Nephron progenitor cell (in vitro differentiated cells): ENCODE data around the gene MOSPD3.

Experiments used
- DNase-seq: peaks from one replicate; pipeline ENCODE4 v3.0.0; 2021
- H3K27ac Mint-ChIP-seq: 2 replicates; pipeline ENCODE4 v1.8.0; 2021; ENCODE audit warnings: mild to moderate bottlenecking, moderate library complexity, mixed read lengths
- H3K27me3 Mint-ChIP-seq: 2 replicates; pipeline ENCODE4 v1.8.0; 2021; ENCODE audit warnings: mild to moderate bottlenecking, low read depth, mixed read lengths; ENCODE audit not compliant: poor library complexity
- H3K36me3 Mint-ChIP-seq: 2 replicates; pipeline ENCODE4 v1.8.0; 2021; ENCODE audit warnings: low read depth, mixed read lengths
- H3K4me1 Mint-ChIP-seq: 2 replicates; pipeline ENCODE4 v1.8.0; 2021; ENCODE audit warnings: mixed read lengths
- H3K4me3 Mint-ChIP-seq: 2 replicates; pipeline ENCODE4 v1.8.0; 2021; ENCODE audit warnings: mild to moderate bottlenecking, moderate library complexity, mixed read lengths
- H3K9me3 Mint-ChIP-seq: 2 replicates; pipeline ENCODE4 v1.8.0; 2021; ENCODE audit warnings: mild to moderate bottlenecking, moderate library complexity, mixed read lengths
- TF ChIP-seq, protein P1 (sequence below): fragments of 200-600 bp; sonication (generic); IDR thresholded peaks from 2 replicates; pipeline ENCODE4 v1.5.0; 2021; ENCODE audit warnings: antibody characterized with exemption

The MOSPD3 gene

DNA sequence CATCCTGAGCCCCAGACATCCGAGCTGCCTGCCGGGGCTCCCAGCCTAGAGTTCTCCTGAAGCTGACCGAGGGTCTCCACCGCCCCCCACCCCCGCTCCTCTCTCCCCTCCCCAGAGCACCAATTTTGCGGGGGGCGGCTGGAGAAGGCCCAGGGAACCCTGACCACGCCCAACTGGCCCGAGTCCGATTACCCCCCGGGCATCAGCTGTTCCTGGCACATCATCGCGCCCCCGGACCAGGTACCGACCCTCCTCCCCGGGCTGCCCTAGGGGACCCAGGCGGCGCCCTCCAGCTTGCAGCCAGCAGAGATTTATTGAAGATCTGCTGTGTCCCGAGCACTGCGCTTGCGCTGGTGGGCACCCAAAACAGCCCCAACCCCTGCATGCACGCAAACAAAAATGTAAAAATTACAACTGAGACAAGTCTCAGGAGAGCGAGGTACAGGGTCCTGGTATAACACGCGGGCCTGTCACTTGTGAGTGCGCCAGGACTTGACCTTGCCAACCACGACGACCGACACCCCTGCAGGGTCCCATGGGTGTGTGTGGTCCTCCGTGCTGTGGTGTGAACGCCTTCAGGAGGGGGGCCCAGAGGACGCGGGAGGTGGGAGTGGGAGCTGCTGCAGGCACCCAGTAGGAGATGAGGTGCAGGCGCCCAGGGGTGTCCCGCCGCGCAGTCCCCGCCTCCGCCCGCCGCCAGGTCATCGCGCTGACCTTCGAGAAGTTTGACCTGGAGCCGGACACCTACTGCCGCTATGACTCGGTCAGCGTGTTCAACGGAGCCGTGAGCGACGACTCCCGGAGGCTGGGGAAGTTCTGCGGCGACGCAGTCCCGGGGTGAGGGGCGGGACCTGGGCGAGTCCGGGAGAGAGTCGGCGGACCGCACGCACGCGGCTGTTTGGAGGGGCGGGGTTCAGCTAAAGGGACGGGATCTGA is 7.1 kb upstream of the MOSPD3 start:
- peak; percentile 70 for DNase-seq
- H3K27me3 Mint-ChIP-seq, result peaks cover 30% of the 10 kb centered on the region
- no peaks in the 10 kb centered on the region for H3K9me3 Mint-ChIP-seq
- peaks cover 36% of the 10 kb centered on the region for H3K36me3 Mint-ChIP-seq
- peaks cover 57% of the 10 kb centered on the region for H3K4me1 Mint-ChIP-seq
- TF ChIP-seq, protein P1, sequence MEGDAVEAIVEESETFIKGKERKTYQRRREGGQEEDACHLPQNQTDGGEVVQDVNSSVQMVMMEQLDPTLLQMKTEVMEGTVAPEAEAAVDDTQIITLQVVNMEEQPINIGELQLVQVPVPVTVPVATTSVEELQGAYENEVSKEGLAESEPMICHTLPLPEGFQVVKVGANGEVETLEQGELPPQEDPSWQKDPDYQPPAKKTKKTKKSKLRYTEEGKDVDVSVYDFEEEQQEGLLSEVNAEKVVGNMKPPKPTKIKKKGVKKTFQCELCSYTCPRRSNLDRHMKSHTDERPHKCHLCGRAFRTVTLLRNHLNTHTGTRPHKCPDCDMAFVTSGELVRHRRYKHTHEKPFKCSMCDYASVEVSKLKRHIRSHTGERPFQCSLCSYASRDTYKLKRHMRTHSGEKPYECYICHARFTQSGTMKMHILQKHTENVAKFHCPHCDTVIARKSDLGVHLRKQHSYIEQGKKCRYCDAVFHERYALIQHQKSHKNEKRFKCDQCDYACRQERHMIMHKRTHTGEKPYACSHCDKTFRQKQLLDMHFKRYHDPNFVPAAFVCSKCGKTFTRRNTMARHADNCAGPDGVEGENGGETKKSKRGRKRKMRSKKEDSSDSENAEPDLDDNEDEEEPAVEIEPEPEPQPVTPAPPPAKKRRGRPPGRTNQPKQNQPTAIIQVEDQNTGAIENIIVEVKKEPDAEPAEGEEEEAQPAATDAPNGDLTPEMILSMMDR, result no peak
- H3K4me3 Mint-ChIP-seq, result peak overlapping the region; percentile 77
- H3K27ac Mint-ChIP-seq, result no peak overlapping the region

DNA sequence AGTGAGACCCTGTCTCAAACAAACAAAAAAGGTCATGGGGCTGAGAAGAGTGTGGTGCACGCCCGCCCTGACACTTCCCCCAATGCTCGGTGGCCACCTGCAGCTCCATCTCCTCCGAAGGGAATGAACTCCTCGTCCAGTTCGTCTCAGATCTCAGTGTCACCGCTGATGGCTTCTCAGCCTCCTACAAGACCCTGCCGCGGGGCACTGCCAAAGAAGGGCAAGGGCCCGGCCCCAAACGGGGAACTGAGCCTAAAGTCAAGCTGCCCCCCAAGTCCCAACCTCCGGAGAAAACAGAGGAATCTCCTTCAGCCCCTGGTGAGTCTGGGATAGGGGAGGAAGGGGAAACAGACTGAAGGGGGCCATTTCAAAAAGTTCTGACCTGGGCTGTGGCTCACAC is 6.0 kb upstream of the MOSPD3 start:
- Mint-ChIP-seq H3K36me3 (peaks cover 36% of the 10 kb centered on the region), H3K4me1 (peaks cover 57% of the 10 kb centered on the region), H3K4me3 (no peak overlapping the region), H3K27ac (no peak overlapping the region), H3K27me3 (peaks cover 32% of the 10 kb centered on the region), H3K9me3 (no peaks in the 10 kb centered on the region)
- no peak for DNase-seq
- TF ChIP-seq, protein P1, result no peak

DNA sequence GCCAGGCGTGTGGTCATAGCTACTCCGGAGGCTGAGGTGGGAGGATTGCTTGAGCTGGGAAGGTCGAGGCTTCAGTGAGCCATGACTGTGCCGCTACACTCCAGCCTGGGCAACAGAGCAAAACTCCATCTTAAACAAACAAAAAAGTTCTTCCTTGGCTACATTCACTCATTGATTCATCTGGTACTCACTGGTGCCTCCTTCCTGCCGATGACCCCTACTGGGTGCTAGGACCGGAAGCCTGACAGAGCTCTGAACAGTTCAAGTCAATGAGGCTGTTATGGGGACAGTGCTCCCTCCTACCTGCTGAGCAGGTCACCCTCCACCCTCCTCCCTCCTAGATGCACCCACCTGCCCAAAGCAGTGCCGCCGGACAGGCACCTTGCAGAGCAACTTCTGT is 5.2 kb upstream of the MOSPD3 start:
- Mint-ChIP-seq H3K27me3 (peaks cover 35% of the 10 kb centered on the region), H3K27ac (no peak overlapping the region), H3K36me3 (peaks cover 36% of the 10 kb centered on the region), H3K4me3 (peak overlapping the region; percentile 20), H3K9me3 (no peaks in the 10 kb centered on the region), H3K4me1 (peaks cover 49% of the 10 kb centered on the region)
- TF ChIP-seq, protein P1, result no peak
- DNase-seq, result no peak

GRCh38 chr7:100609958-100610357 is 2.4 kb upstream of the MOSPD3 start:
- Mint-ChIP-seq H3K27ac (no peak overlapping the region), H3K36me3 (peaks cover 41% of the 10 kb centered on the region), H3K4me1 (peaks cover 31% of the 10 kb centered on the region), H3K9me3 (no peaks in the 10 kb centered on the region), H3K4me3 (no peak overlapping the region), H3K27me3 (peaks cover 32% of the 10 kb centered on the region)
- TF ChIP-seq, protein P1, result no peak
- no peak for DNase-seq

DNA sequence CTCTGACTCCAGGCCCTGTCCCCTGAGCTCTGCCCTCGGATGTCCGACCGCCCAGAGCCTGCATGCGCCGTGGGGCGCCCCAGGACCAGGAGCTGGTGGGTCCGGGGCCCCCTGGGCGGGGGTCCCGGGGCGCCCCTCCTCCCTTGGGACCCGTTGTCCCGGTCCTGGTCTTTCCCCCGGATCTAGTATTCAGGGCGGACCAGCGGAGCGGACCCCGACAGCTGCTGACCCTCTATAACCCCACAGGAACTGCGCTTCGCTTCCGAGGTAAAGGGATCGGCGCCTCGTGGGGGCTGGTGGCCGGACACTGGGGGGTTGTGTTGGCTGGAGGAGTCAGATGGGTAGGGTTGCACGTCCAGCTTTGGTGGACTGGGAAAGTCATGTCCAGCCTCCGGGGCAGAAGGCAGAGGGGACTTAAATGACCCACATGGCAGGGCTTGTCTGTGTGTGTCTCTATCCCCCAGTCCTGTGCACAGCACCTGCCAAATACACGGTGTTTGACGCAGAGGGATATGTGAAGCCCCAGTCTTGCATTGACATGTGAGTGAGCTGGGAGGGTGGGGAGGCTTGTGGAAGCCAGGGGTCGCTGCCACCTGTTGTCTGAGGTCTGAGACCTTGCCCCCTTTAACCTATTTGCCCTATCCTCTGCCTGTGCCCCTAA is 520 bp downstream of the MOSPD3 start:
- no peaks in the 10 kb centered on the region for H3K9me3 Mint-ChIP-seq
- peak; percentile 38 for DNase-seq
- peaks cover 25% of the 10 kb centered on the region for H3K36me3 Mint-ChIP-seq
- TF ChIP-seq, protein P1, result no peak
- H3K27me3 Mint-ChIP-seq, result peaks cover 14% of the 10 kb centered on the region
- peak overlapping the region; percentile 98 for H3K4me3 Mint-ChIP-seq
- no peak overlapping the region for H3K27ac Mint-ChIP-seq
- peaks cover 13% of the 10 kb centered on the region for H3K4me1 Mint-ChIP-seq
